ENCODE measurements around the gene PDS5B.

DNA sequence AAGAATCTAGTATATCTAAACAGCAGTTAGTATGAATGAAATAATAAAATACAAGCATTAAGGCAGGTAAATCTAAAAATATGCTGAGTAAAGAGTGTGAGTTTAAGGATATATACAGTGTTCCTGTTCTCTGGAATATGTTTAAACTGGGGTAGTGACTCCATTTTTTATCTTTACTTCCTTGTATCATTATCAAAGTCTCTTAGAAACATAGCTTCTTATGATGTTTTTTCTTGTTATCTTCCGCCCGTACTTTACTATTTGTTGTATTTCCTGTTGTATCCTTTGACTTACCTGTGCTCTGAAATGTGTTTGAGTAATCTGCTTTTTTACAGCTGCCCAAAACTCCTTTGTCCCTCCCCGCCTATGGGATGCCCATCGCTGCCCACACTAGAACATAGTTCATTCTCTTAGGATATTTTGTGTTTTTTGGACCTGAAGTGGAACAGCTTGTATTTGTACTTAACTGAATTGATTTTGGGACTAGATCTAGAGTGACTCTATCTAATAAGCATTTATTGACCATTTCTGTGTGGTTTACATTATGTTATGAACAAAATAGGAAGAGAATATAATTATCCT, 80.8 kb downstream of the PDS5B start:
- TF ChIP-seq, protein P1, sequence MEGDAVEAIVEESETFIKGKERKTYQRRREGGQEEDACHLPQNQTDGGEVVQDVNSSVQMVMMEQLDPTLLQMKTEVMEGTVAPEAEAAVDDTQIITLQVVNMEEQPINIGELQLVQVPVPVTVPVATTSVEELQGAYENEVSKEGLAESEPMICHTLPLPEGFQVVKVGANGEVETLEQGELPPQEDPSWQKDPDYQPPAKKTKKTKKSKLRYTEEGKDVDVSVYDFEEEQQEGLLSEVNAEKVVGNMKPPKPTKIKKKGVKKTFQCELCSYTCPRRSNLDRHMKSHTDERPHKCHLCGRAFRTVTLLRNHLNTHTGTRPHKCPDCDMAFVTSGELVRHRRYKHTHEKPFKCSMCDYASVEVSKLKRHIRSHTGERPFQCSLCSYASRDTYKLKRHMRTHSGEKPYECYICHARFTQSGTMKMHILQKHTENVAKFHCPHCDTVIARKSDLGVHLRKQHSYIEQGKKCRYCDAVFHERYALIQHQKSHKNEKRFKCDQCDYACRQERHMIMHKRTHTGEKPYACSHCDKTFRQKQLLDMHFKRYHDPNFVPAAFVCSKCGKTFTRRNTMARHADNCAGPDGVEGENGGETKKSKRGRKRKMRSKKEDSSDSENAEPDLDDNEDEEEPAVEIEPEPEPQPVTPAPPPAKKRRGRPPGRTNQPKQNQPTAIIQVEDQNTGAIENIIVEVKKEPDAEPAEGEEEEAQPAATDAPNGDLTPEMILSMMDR (IDR thresholded peaks at IDR 0.05), result no peak
- TF ChIP-seq ZFX (IDR thresholded peaks at IDR 0.05; ENCODE audit: borderline replicate concordance), result no peak

Measured in 22Rv1 (cell line).